Measurements from ENCODE around the gene SARM1.

SARM1 gene

GRCh38 chr17:28394337-28395116 lies 23.0 kb downstream of the SARM1 start:
- FAIRE-seq = no peak
- peak; percentile 37 for DNase-seq (ENCODE audit: low spot score)

DNA sequence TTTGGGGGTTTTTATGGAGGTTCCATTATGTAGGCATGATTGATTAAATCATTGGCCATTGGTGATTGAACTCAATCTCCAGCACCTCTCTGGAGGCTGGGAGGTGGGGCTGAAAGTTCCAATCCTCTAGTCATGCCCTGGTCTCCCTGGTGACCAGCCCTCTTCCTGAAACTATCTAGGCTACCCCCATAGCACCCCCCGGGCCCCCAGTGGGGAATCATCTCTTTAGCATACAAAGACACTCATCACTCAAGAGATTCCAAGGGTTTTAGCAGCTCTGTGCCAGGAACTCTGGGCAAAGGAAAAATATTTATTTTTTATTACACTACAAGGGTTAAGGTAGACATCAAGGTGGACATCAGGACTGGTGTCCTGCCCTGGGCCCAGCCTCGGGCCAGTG lies 23.9 kb downstream of the SARM1 start:
- no peak for FAIRE-seq
- no peak for DNase-seq (ENCODE audit: low spot score)

DNA sequence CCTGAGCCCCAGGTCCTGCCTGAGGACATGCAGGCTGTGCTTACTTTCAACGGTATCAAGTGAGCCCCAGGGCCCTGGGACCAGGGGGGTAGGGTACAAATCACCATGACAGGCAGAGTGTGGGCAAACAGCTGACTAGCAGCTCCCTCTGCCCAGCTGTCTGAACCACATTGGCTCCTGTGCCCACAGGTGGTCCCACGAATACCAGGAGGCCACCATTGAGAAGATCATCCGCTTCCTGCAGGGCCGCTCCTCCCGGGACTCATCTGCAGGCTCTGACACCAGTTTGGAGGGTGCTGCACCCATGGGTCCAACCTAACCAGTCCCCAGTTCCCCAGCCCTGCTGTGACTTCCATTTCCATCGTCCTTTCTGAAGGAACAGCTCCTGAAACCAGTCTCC lies 24.5 kb downstream of the SARM1 start:
- no peak for DNase-seq (ENCODE audit: low spot score)
- FAIRE-seq = no peak

GRCh38 chr17:28396635-28397239 lies 25.2 kb downstream of the SARM1 start:
- DNase-seq (ENCODE audit: low spot score) = peak; percentile 18

GRCh38 chr17:28397275-28397674 lies 25.8 kb downstream of the SARM1 start:
- no peak for FAIRE-seq
- no peak for DNase-seq (ENCODE audit: low spot score)

More at GRCh38 chr17:28396635-28397239, 25.2 kb downstream of the SARM1 start:
- FAIRE-seq = no peak

- DNase-seq (ENCODE audit: low spot score) (no peak), FAIRE-seq (no peak)
Observed at GRCh38 chr17:28397687-28398279, 26.3 kb downstream of the SARM1 start.

- peak; percentile 92 for FAIRE-seq
Observed at GRCh38 chr17:28398280-28398981, 26.9 kb downstream of the SARM1 start.

DNA sequence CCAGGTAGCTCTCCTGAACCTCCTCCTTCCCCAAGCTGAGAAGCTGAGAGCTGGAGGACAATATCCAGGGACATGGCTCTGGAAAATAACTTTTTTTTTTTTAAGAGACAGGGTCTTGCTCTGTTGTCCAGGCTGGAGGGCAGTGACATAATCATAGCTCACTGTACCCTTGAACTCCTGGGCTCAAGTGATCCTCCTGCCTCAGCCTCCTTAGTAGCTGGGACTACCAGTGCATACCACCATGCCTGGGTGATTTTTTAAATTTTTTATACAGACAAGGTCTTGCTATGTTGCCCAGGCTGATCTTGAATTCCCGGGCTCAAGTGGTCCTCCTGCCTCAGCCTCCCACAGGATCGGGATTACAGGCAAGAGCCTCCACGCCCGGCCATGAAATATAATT lies 28.3 kb downstream of the SARM1 start:
- DNase-seq (ENCODE audit: low spot score) = no peak
- FAIRE-seq = no peak

More at GRCh38 chr17:28398280-28398981, 26.9 kb downstream of the SARM1 start:
- DNase-seq (ENCODE audit: low spot score) = peak; percentile 84

DNA sequence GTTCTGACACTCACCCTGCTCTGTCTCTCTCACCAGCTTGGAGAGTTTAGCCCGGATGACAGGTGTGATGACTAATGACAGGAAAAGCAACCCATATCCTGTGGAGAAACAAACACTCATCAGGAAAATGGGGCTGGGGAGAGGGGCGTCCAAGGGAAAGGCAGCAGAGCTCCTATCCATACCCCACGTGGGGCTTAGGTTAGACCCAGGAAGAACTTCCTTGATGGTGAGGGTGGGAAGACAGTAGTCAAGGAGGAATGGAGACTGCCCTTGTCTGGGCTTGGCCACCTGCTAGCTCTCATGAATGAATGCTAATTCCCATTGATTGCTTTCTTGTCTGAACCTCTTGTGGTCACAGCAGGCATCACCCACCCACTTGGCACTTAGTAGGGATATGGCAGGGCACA lies 30.7 kb downstream of the SARM1 start:
- FAIRE-seq (no peak), DNase-seq (ENCODE audit: low spot score) (no peak)

GRCh38 chr17:28402844-28403243 lies 31.4 kb downstream of the SARM1 start:
- DNase-seq (ENCODE audit: low spot score) (no peak), FAIRE-seq (no peak)

DNA sequence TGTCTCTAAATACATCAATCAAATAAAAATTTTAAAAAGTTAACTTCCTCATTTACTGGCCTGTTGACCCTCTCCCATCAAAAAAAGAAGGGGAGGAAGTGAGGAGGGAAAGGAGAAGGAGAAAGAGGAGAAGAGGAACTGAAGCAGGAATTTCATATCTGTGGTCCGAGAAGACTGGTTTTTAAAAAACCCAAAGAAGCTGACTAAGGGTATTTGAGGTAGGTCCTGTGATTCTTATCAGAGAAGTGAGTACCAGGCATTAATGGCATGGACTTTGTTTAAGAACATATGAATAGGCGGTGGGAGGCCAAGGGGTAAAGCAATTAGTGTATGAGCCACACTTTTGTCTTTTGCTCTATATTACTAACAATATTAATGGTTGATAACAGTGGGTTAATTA lies 32.5 kb downstream of the SARM1 start:
- DNase-seq (ENCODE audit: low spot score) (no peak), FAIRE-seq (no peak)

GRCh38 chr17:28404461-28404811 lies 32.9 kb downstream of the SARM1 start:
- no peak for FAIRE-seq

DNA sequence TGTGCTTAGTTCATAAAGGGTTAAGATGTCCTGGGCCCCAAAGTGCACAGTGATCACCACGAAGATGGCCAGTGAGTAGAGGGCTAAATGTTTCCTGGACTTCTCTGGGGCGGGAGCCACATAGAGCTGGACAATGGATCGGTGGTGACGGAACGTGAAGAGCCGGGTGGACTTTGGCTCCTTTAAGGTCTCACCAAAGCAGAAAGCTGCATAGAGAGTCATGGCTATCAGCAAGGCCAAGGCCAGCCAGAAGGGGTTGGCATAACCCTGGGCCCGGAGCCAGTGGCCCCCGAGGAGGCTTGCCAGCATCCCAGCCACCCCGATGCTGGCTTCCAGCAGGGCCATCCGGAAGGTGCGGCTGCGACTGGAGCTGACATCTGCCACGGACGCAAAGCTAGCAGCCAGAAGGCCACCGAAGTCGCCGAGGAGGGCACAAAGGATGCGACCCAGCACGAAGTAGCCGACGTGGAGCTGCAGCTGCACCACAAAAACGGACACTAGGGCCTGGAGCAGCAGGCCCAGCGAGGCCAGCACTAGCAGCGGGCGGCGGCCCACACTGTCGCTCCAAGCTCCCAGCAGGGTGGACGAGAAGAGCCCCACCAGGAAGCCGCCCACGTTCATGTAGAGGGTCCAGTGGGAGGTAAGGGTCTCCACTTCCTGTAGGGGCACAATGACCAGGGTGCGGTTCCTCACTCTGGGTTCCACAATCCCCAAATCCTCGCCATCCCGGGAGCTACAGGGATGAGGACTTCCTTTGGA lies 33.5 kb downstream of the SARM1 start:
- FAIRE-seq (no peak), DNase-seq (ENCODE audit: low spot score) (no peak)

More at GRCh38 chr17:28404461-28404811, 32.9 kb downstream of the SARM1 start:
- DNase-seq (ENCODE audit: low spot score) = no peak

- FAIRE-seq (no peak), DNase-seq (ENCODE audit: low spot score) (no peak)
Observed at GRCh38 chr17:28405632-28406472, 34.4 kb downstream of the SARM1 start, which contains the start of gene SLC46A1. Gene SLC46A1 (minus strand): TSS chr17:28406212. CDS start chr17:28406114, 98 bp downstream.

GRCh38 chr17:28406473-28406814 lies 35.0 kb downstream of the SARM1 start:
- DNase-seq (ENCODE audit: low spot score) (no peak), FAIRE-seq (no peak)

DNA sequence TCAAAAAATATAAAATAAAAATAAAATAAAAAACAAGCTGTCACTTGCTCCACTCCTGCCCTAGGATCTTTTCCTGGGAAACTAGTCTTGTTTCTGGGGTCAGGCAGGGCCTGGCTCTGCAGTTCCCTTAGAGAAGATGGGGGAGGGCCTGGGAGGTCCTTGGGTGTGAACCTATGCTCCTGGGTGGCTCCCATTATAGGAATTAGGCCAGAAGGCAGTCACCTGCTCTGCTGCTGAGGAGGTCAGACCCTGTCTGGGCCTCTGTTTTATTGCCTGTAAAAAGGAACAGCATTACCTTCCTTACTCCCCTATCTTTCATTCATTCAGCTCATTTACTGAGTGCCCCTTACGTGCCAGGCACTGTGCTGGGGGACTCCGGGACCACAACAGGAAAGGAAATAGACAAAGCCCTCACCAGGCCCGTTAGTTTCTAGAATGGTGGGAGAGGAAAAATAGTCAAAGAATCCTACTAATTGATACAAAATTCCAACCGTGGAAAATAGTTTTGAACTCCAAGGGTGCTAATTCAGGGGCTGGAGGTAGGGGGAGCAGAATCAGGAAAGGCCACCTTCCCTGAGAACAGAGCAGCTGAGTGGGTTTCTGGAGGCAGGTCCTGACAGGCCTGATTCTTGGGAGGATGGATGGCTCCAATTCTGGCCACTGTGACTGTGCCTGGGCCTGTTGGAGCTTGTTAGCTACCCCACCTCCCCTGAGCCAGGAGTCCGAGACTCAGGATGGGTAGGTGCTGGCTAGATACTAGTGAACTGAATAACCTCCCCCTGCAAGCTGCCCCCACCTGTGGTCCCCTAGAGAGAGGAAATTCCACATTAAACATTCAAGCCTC lies 35.9 kb downstream of the SARM1 start:
- no peak for FAIRE-seq
- DNase-seq (ENCODE audit: low spot score) = no peak

- FAIRE-seq (no peak), DNase-seq (ENCODE audit: low spot score) (no peak)
Observed at GRCh38 chr17:28407974-28408306, 36.4 kb downstream of the SARM1 start.

- FAIRE-seq (no peak), DNase-seq (ENCODE audit: low spot score) (no peak)
Observed at GRCh38 chr17:28412099-28412498, 40.6 kb downstream of the SARM1 start.

DNA sequence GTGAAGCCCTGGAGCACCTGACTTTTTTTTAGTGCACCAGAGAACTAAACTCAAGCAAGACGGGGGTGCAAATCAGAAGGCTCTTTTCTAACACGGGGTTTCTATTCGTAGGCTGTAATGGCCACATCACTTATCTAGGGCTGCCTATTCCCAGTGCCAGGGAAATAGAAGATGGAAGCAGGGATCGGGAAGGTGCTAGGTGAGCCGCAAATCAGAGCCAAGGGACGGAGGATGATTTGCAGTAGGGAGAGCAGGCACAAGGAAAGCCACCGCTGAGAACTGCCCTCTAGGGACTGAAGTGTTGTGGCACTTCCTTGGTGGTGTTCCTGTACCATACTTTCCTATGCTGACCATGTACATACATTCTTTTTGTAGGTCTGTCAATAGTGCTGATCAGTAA lies 42.3 kb downstream of the SARM1 start:
- FAIRE-seq (no peak), DNase-seq (ENCODE audit: low spot score) (no peak)

GRCh38 chr17:28415886-28416285 lies 44.4 kb downstream of the SARM1 start:
- DNase-seq (ENCODE audit: low spot score) (no peak), FAIRE-seq (no peak)

Data from RCC 7860 (cell line).